Right lobe of liver (tissue), 6 donors: ENCODE measurements around the gene MUCL3. TPM values are rescaled to one million over a fixed set of nuclear protein-coding genes. Genes with fewer than 3 reads are reported as not detected.
A peak's percentile ranks its signal among the peaks of the same experiment; 100 is the strongest.
"Not testable (repeated sequence)": the region's sequence is repeated elsewhere in the genome, so short reads cannot be mapped to it uniquely, and the experiment has no call there.

ENCODE experiments used
- ATAC-seq, 4 donors: fragments of 200-7000 bp; cut with Tn5 transposase; one replicate each; pipeline ENCODE4 v1.9.1; 2020; ENCODE audit warnings: mild to moderate bottlenecking in 4 of 4, moderate library complexity in 4 of 4
- DNase-seq, 3 donors: peaks; one replicate each; pipeline ENCODE4 v3.0.0-alpha.2; 2020
- H3K27ac ChIP-seq, 3 donors: fragments of 200-600 bp; one replicate each; pipeline ENCODE4 v1.8.0; 2022
- H3K27me3 ChIP-seq, 2 donors: fragments of 200-600 bp; one replicate each; pipeline ENCODE4 v1.8.0; 2022
- H3K36me3 ChIP-seq, 4 donors: fragments of 200-600 bp; sonication (generic) in 1 of 4; one replicate each; pipeline versions ENCODE4 v1.5.1 to v1.8.0; 2017 to 2022; ENCODE audit warnings: control low read depth in 1 of 4
- H3K4me1 ChIP-seq, 4 donors: fragments of 200-600 bp; sonication (generic) in 1 of 4; one replicate each; pipeline versions ENCODE4 v1.5.1 to v1.8.0; 2017 to 2022; ENCODE audit warnings: control low read depth in 1 of 4
- H3K4me3 ChIP-seq, 3 donors: fragments of 200-600 bp; one replicate each; pipeline ENCODE4 v1.8.0; 2022
- H3K9me3 ChIP-seq, 4 donors: fragments of 200-600 bp; sonication (generic) in 1 of 4; one replicate each; pipeline versions ENCODE4 v1.5.1 to v1.8.0; 2017 to 2022; ENCODE audit warnings: control low read depth in 1 of 4
- POLR2A ChIP-seq: fragments of 450-650 bp; IDR thresholded peaks from one replicate; pipeline ENCODE4 v1.6.1; 2017; ENCODE audit warnings: antibody characterized with exemption, mild to moderate bottlenecking
- WGBS: methylation state at CpG from one replicate; pipeline ENCODE4 v1.1.6; 2018; ENCODE audit warnings: low coverage, low lambda C conversion rate; ENCODE audit not compliant: insufficient coverage; ENCODE audit errors: missing lambda C conversion rate; 5-methylcytosine and 5-hydroxymethylcytosine counted together
- intact Hi-C, 2 donors: fragments of 100-400 bp; cut with DNase I; formaldehyde crosslinking; loops; one replicate each; pipeline versions ENCODE4 v1.11.2 to v1.14.1; 2022
- total RNA-seq, 6 experiments: library from RNA; depleted of rRNA in 2 of 6; stranded (reverse); fragments of >200 nt in 2 of 6; fragmentation: NEBNext Ultra II Directional in 3 of 6; extraction: Animal tissue kit (Norgen Biotek cat#: 25700) in 3 of 6; gene quantifications; one replicate each; pipeline versions ENCODE4 v1.1.0 to v1.2.4, GENCODE V29; 2016 to 2023
- TF ChIP-seq, protein P1 (sequence below), 4 donors: fragments of 200-600 bp in 3 of 4; fragments of 450-650 bp in 1 of 4; IDR thresholded peaks; one replicate each; pipeline versions ENCODE4 v1.5.1 to v1.8.0; 2016 to 2022; ENCODE audit warnings: antibody characterized with exemption in 4 of 4, mild to moderate bottlenecking in 2 of 4
- donor health status: DM: no; HTN: yes; CAD: no.
- donor health status: DM: no; HTN: no; CAD: no.
- donor health status: DM: no; HTN: no; CAD: no.
- donor health status: DM: no; HTN: yes; CAD: no.
- donor health status: DM: no; HTN: yes; CAD: no.

Gene MUCL3
- total RNA-seq, 6 experiments from 2014 or later, result not detected

DNA sequence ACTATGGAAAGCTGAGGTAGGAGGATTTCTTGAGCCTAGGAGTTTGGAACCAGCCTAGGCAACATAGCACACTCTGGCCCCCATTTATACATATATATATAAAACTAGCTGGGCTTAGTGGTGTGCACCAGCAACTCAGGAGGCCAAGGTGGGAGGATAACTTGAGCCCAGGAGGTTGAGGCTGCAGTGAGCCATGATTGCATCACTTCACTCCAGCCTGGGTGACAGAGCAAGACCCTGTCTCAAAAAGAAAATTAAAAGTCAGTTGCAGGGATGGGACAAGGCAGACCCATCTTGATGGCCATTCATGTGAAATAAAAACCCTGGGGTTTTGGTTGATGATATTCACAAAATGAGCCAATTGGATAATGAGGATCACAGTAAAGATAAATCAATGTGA lies 39.3 kb upstream of the MUCL3 start:
- intact Hi-C loops, result no loop called here
- no peak for TF ChIP-seq POLR2A
- no peaks in the 10 kb centered on the region for H3K36me3 ChIP-seq
- no peaks in the 10 kb centered on the region for H3K4me1 ChIP-seq
- no peak overlapping the region for H3K4me3 ChIP-seq
- H3K27ac ChIP-seq, result no peak overlapping the region
- H3K9me3 ChIP-seq, result no peaks in the 10 kb centered on the region
- ATAC-seq (no peak), DNase-seq (no peak)
- no peaks in the 10 kb centered on the region for H3K27me3 ChIP-seq

DNA sequence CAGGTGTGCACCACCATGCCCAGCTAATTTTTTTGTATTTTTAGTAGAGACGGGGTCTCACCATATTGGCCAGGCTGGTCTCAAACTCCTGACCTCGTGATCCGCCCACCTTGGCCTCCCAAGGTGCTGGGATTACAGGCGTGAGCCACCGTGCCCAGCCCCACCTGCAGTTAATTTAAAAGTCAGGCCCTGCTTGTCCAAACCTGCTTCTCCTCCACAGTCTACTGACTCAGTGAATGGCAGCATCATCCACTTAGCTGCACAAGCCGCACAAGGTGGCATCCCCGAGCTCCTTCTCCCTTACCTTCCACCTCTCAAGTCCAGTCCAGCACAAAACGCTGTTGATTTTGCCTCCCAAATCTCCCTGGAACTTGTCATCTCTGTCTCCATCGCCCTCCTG lies 38.6 kb upstream of the MUCL3 start:
- 77% methylated on average over 5 of the region's 9 CpGs for WGBS
- H3K4me3 ChIP-seq, H3K27me3 ChIP-seq, H3K9me3 ChIP-seq, ATAC-seq, H3K27ac ChIP-seq, H3K36me3 ChIP-seq, H3K4me1 ChIP-seq, intact Hi-C loops: not testable (repeated sequence)
- DNase-seq, result peak in 1 of 3 donors; percentile 14

DNA sequence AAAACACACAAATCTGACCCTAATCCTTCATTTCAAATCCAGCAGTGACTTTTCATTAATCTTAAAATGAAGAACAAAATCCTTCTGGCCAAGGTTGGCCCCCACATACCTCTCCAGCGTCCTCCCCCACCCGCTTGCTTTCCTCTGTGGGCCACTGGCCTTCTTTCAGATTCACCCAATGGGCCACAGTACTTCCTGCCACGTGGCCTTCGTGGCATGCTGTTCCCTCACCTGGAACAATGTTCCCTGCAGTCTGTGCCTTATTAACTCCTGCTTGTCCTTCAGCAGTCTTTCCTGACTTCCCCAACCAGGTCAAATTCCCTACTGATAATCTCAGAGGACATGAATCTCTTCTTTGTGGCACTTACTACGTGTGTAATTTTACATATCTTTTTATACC lies 38.1 kb upstream of the MUCL3 start:
- H3K27me3 ChIP-seq, result no peaks in the 10 kb centered on the region
- intact Hi-C loops, result no loop called here
- H3K36me3 ChIP-seq, result no peaks in the 10 kb centered on the region
- WGBS, result 45% methylated on average over 5 of the region's 5 CpGs
- H3K9me3 ChIP-seq, result no peaks in the 10 kb centered on the region
- H3K27ac ChIP-seq, result no peak overlapping the region
- DNase-seq (peak in 1 of 3 donors; percentile 7), ATAC-seq (no peak)
- TF ChIP-seq, protein P1, sequence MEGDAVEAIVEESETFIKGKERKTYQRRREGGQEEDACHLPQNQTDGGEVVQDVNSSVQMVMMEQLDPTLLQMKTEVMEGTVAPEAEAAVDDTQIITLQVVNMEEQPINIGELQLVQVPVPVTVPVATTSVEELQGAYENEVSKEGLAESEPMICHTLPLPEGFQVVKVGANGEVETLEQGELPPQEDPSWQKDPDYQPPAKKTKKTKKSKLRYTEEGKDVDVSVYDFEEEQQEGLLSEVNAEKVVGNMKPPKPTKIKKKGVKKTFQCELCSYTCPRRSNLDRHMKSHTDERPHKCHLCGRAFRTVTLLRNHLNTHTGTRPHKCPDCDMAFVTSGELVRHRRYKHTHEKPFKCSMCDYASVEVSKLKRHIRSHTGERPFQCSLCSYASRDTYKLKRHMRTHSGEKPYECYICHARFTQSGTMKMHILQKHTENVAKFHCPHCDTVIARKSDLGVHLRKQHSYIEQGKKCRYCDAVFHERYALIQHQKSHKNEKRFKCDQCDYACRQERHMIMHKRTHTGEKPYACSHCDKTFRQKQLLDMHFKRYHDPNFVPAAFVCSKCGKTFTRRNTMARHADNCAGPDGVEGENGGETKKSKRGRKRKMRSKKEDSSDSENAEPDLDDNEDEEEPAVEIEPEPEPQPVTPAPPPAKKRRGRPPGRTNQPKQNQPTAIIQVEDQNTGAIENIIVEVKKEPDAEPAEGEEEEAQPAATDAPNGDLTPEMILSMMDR (IDR thresholded peaks at IDR 0.05), result no peak
- no peak for TF ChIP-seq POLR2A
- H3K4me3 ChIP-seq, result no peak overlapping the region
- H3K4me1 ChIP-seq, result no peaks in the 10 kb centered on the region

DNA sequence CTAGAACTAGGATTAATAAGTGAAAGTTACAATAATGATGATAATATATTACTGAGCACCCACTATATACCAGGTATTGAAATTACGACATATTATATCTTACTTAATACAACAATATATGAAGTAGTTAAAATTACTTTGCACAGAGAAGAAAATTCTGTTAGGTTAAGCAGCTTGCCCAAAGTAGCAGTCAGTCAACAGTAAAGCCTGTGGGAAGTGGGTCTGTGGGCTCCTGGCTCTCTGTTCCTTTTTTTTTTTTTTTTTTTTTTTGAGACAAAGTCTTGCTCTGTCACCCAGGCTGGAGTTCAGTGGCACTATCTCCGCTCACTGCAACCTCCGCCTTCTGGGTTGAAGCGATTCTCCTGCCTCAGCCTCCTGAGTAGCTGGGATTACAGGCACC lies 37.5 kb upstream of the MUCL3 start:
- Histone ChIP-seq H3K4me1 (no peaks in the 10 kb centered on the region), H3K27me3 (no peaks in the 10 kb centered on the region), H3K9me3 (no peaks in the 10 kb centered on the region), H3K36me3 (no peaks in the 10 kb centered on the region), H3K27ac (no peak overlapping the region), H3K4me3 (no peak overlapping the region)
- intact Hi-C loops, result no loop called here
- no peak for ATAC-seq
- TF ChIP-seq POLR2A, result no peak
- TF ChIP-seq, protein P1 (IDR thresholded peaks at IDR 0.05), result no peak
- 92% methylated on average over 4 of the region's 4 CpGs for WGBS
- DNase-seq, result peak in 1 of 3 donors; percentile 13

DNA sequence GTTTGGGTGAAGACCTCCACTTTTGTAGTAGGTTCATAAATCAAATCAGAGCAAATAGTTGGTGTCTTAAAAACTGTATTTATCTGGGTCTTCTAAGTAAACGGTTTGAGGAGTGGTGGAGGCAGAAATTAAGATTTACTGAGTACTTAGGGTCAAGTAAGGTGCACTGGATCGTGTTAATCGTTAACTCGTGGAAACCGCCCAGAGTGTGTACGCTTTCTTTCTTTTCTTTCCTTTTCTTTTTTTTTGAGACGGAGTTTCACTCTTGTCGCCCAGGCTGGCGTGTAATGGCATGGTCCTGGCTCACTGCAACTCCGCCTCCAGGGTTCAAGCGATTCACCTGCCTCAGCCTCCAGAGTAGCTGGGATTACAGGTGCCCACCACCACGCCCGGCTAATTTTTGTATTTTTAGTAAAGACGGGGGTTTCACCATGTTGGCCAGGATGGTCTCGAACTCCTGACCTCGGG lies 33.4 kb upstream of the MUCL3 start:
- Histone ChIP-seq H3K27ac (peak overlapping the region; percentile 25 to 87 (median 73)), H3K4me3 (peak overlapping the region; percentile 76 to 94 (median 80)), H3K36me3 (peaks cover 0 to 21% (median 7%) of the 10 kb centered on the region in 4 donors)
- H3K27me3 ChIP-seq, H3K9me3 ChIP-seq, intact Hi-C loops, H3K4me1 ChIP-seq: not testable (repeated sequence)
- peak in 1 of 3 donors; percentile 74 for DNase-seq
- WGBS, result 21% methylated on average over 13 of the region's 16 CpGs
- peak; percentile 25 to 62 (median 58) for ATAC-seq

DNA sequence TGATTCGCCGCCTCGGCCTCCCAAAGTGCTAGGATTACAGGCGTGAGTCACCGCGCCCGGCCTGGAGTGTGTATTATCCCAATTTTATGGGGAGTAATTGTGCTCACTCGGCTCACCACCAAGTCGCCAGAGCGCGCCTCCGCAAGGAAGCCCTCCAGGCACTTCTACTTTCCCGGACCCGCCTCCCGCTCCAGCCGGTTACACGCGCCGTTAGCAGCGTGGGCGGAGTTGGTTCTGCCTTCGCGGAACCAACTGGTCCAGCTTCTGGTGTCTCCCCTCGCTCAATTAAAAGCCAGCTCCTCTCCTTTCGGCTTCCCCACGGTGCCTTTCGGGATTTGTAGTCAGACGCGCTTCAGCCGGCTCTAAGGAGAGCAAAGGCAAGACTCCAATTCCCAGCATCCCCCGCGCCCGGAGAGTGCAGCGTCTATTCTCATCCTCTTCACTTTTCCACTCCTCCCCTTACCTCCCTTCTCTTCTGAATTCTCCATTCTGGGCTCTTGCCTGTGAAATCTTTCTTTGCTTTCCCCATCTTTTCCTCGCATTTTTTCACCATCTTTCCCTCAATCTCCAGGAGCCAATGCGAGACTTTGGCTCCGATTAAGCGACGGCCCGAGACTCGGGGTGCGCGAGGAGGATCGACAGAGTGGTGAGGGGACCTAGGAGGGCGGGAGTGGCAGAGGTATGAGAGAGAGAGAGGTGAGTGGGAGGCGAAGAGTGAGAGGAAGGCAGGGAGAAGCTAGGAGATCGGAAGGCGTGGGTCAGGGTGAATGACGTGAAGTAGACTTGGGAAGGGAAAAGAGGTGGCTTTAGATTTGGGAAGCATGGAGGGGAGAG lies 32.8 kb upstream of the MUCL3 start, which contains the start of gene GTF2H4:
TSS of gene GTF2H4 (plus strand) at position 450 of the 834 bp plus-strand sequence.
- DNase-seq (peak; percentile 94 to 97 (median 97)), ATAC-seq (peak; percentile 97 to 99 (median 98))
- H3K27me3 ChIP-seq, result no peaks in the 10 kb centered on the region
- 0% methylated on average over 21 of the region's 49 CpGs for WGBS
- peaks cover 0 to 14% (median 5%) of the 10 kb centered on the region in 4 donors for H3K4me1 ChIP-seq
- H3K36me3 ChIP-seq, result peaks cover 0 to 21% (median 7%) of the 10 kb centered on the region in 4 donors
- H3K9me3 ChIP-seq, result no peaks in the 10 kb centered on the region
- H3K27ac ChIP-seq, result peak within 1 kb of the TSS; percentile 25 to 87 (median 73)
- peak within 1 kb of the TSS; percentile 76 to 94 (median 80) for H3K4me3 ChIP-seq
- intact Hi-C loops, result no loop called here
- peak; percentile 46 for TF ChIP-seq POLR2A
- TF ChIP-seq, protein P1 (IDR thresholded peaks at IDR 0.05), result no peak
